GM12878 (cell line): ENCODE measurements around the gene TNFRSF8. TPM values are rescaled to one million over a fixed set of nuclear protein-coding genes. Genes with fewer than 3 reads are reported as not detected.

Experiments used
- CREM ChIP-seq: IDR thresholded peaks from 2 replicates; pipeline ENCODE4 v1.6.1; 2014; ENCODE audit warnings: antibody characterized with exemption, low read depth
- HCFC1 ChIP-seq: fragments of 150-350 bp; IDR thresholded peaks from 2 replicates; pipeline ENCODE4 v1.6.1; 2014; ENCODE audit warnings: low read length
- IKZF1 ChIP-seq: fragments of 450-650 bp; conservative IDR thresholded peaks from 2 replicates; pipeline ENCODE4 v1.6.1; 2017; ENCODE audit warnings: antibody characterized with exemption, mild to moderate bottlenecking
- KAT2A ChIP-seq: conservative IDR thresholded peaks from 2 replicates; pipeline ENCODE4 v1.6.1; 2011; ENCODE audit warnings: low read depth, low read length; ENCODE audit not compliant: control insufficient read depth
- NFYA ChIP-seq: IDR thresholded peaks from 2 replicates; pipeline ENCODE4 v1.6.1; 2011; ENCODE audit warnings: low read depth, mild to moderate bottlenecking, low read length, improper control_type of control experiment, borderline replicate concordance
- NFYB ChIP-seq: IDR thresholded peaks from 2 replicates; pipeline ENCODE4 v1.6.1; 2011; ENCODE audit warnings: low read depth, mild to moderate bottlenecking, low read length, improper control_type of control experiment, moderate library complexity; ENCODE audit not compliant: insufficient read depth
- POLR2AphosphoS2 ChIP-seq: IDR thresholded peaks from 2 replicates; pipeline ENCODE4 v1.6.1; 2011; ENCODE audit warnings: low read depth, mild to moderate bottlenecking, low read length, improper control_type of control experiment, moderate library complexity
- SUPT20H ChIP-seq: IDR thresholded peaks from 2 replicates; pipeline ENCODE4 v1.6.1; 2011; ENCODE audit warnings: low read depth, mild to moderate bottlenecking, low read length, moderate library complexity, borderline replicate concordance; ENCODE audit not compliant: control insufficient read depth
- TARDBP ChIP-seq: IDR thresholded peaks from 2 replicates; pipeline ENCODE4 v1.6.1; 2016; ENCODE audit warnings: borderline replicate concordance
- WRNIP1 ChIP-seq: IDR thresholded peaks from 2 replicates; pipeline ENCODE4 v1.6.1; 2011; ENCODE audit warnings: low read depth, low read length, improper control_type of control experiment, borderline replicate concordance
- polyA plus RNA-seq, 11 experiments: library from polyadenylated mRNA; depleted of rRNA in 4 of 11; unstranded in 6 of 11; stranded (reverse) in 5 of 11; fragments of >200 nt; fragmentation: Nextera tagmentation in 4 of 11; fragmentation: Illumina TruSeq in 1 of 11; extraction: Ambion mirVana in 4 of 11; extraction: Trizol in 1 of 11; gene quantifications; 1 replicate in 1 of 11; 2 replicates in 10 of 11; pipeline versions ENCODE4 v1.2.1 to v1.2.3, GENCODE V29; 2011 to 2016; ENCODE audit warnings: inconsistent platforms in 2 of 11, missing spikeins in 2 of 11, low read depth in 1 of 11
- total RNA-seq, 4 experiments: library from RNA; depleted of rRNA in 3 of 4; stranded (reverse); fragments of >200 nt in 3 of 4; fragmentation: Illumina TruSeq in 1 of 4; extraction: Trizol in 1 of 4; gene quantifications; 2 replicates each; pipeline versions ENCODE4 v1.2.1 to v1.2.3, GENCODE V29; 2013 to 2021
- TF ChIP-seq, protein P1 (sequence below): fragments of 450-650 bp; IDR thresholded peaks from 2 replicates; pipeline ENCODE4 v1.6.1; 2017; ENCODE audit warnings: antibody characterized with exemption, mild to moderate bottlenecking, moderate library complexity
- TF ChIP-seq, protein P2 (sequence below): IDR thresholded peaks from 2 replicates; pipeline ENCODE4 v1.6.1; 2011; ENCODE audit warnings: low read depth, low read length, improper control_type of control experiment, borderline replicate concordance
- TF ChIP-seq, protein P3 (sequence below): fragments of 450-650 bp; IDR thresholded peaks from 2 replicates; pipeline ENCODE4 v1.6.1; 2017; ENCODE audit warnings: mild to moderate bottlenecking, low read depth, inconsistent platforms; ENCODE audit not compliant: poor library complexity, severe bottlenecking
- TF ChIP-seq, protein P4 (sequence below): IDR thresholded peaks from 2 replicates; pipeline ENCODE4 v1.6.1; 2012; ENCODE audit warnings: improper control_type of control experiment, low read depth, low read length; ENCODE audit not compliant: insufficient replicate concordance
- TF ChIP-seq, protein P5 (sequence below): fragments of 450-650 bp; IDR thresholded peaks from 2 replicates; pipeline ENCODE4 v1.6.1; 2017; ENCODE audit warnings: mild to moderate bottlenecking

TNFRSF8 gene
- total and polyA plus RNA-seq, 10 of the 15 experiments (the other 5 are each of a cell fraction or from before 2014, with no cell fraction given): 9.8 to 114 (median 58.8) TPM

DNA sequence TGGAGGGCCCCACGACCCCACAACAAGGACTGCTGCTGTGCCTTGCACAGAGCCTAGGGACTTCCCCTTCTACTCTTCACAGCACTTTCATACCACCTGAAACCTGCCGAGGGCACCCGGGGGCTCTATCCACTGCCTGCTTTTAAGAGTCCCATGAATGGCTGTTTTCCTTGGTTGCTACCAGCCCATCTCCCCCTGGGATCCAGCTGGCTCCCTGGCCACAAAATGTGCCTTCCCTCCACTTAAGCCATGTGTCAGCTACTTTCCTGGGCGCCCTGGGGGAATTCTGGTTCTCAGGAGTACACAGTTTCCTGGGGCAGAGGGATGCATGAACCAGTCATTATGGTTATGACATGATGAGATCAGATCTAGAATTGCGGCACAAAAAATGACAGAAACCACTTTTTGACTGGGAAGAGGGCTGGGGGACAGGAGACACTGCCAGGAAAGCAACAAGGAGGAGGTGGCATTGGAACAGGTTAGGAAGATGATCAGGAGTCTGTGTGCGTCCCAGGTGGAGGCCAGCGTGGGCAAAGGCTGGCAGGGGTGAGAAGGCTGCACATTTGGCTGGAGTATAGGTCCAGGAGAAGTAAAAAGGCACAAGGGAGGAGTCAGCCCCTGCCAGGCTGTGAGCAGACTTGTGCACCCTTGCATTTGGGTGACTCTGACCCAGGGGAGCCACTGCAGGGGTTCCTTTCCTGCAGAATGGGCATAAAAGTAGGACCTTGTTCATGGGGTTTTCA, 3.2 kb upstream of the TNFRSF8 start (continued):
- TF ChIP-seq, protein P1, sequence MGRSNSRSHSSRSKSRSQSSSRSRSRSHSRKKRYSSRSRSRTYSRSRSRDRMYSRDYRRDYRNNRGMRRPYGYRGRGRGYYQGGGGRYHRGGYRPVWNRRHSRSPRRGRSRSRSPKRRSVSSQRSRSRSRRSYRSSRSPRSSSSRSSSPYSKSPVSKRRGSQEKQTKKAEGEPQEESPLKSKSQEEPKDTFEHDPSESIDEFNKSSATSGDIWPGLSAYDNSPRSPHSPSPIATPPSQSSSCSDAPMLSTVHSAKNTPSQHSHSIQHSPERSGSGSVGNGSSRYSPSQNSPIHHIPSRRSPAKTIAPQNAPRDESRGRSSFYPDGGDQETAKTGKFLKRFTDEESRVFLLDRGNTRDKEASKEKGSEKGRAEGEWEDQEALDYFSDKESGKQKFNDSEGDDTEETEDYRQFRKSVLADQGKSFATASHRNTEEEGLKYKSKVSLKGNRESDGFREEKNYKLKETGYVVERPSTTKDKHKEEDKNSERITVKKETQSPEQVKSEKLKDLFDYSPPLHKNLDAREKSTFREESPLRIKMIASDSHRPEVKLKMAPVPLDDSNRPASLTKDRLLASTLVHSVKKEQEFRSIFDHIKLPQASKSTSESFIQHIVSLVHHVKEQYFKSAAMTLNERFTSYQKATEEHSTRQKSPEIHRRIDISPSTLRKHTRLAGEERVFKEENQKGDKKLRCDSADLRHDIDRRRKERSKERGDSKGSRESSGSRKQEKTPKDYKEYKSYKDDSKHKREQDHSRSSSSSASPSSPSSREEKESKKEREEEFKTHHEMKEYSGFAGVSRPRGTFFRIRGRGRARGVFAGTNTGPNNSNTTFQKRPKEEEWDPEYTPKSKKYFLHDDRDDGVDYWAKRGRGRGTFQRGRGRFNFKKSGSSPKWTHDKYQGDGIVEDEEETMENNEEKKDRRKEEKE: no peak
- TF ChIP-seq, protein P2, sequence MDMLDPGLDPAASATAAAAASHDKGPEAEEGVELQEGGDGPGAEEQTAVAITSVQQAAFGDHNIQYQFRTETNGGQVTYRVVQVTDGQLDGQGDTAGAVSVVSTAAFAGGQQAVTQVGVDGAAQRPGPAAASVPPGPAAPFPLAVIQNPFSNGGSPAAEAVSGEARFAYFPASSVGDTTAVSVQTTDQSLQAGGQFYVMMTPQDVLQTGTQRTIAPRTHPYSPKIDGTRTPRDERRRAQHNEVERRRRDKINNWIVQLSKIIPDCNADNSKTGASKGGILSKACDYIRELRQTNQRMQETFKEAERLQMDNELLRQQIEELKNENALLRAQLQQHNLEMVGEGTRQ: no peak
- no peak for TF ChIP-seq NFYA
- peak; percentile 54; the same call in 1 of the 2 replicates for TF ChIP-seq CREM
- TF ChIP-seq NFYB: no peak
- TF ChIP-seq, protein P3, sequence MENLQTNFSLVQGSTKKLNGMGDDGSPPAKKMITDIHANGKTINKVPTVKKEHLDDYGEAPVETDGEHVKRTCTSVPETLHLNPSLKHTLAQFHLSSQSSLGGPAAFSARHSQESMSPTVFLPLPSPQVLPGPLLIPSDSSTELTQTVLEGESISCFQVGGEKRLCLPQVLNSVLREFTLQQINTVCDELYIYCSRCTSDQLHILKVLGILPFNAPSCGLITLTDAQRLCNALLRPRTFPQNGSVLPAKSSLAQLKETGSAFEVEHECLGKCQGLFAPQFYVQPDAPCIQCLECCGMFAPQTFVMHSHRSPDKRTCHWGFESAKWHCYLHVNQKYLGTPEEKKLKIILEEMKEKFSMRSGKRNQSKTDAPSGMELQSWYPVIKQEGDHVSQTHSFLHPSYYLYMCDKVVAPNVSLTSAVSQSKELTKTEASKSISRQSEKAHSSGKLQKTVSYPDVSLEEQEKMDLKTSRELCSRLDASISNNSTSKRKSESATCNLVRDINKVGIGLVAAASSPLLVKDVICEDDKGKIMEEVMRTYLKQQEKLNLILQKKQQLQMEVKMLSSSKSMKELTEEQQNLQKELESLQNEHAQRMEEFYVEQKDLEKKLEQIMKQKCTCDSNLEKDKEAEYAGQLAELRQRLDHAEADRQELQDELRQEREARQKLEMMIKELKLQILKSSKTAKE: peak; percentile 26
- TF ChIP-seq, protein P4, sequence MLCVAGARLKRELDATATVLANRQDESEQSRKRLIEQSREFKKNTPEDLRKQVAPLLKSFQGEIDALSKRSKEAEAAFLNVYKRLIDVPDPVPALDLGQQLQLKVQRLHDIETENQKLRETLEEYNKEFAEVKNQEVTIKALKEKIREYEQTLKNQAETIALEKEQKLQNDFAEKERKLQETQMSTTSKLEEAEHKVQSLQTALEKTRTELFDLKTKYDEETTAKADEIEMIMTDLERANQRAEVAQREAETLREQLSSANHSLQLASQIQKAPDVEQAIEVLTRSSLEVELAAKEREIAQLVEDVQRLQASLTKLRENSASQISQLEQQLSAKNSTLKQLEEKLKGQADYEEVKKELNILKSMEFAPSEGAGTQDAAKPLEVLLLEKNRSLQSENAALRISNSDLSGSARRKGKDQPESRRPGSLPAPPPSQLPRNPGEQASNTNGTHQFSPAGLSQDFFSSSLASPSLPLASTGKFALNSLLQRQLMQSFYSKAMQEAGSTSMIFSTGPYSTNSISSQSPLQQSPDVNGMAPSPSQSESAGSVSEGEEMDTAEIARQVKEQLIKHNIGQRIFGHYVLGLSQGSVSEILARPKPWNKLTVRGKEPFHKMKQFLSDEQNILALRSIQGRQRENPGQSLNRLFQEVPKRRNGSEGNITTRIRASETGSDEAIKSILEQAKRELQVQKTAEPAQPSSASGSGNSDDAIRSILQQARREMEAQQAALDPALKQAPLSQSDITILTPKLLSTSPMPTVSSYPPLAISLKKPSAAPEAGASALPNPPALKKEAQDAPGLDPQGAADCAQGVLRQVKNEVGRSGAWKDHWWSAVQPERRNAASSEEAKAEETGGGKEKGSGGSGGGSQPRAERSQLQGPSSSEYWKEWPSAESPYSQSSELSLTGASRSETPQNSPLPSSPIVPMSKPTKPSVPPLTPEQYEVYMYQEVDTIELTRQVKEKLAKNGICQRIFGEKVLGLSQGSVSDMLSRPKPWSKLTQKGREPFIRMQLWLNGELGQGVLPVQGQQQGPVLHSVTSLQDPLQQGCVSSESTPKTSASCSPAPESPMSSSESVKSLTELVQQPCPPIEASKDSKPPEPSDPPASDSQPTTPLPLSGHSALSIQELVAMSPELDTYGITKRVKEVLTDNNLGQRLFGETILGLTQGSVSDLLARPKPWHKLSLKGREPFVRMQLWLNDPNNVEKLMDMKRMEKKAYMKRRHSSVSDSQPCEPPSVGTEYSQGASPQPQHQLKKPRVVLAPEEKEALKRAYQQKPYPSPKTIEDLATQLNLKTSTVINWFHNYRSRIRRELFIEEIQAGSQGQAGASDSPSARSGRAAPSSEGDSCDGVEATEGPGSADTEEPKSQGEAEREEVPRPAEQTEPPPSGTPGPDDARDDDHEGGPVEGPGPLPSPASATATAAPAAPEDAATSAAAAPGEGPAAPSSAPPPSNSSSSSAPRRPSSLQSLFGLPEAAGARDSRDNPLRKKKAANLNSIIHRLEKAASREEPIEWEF: peak; percentile 52
- TF ChIP-seq, protein P5, sequence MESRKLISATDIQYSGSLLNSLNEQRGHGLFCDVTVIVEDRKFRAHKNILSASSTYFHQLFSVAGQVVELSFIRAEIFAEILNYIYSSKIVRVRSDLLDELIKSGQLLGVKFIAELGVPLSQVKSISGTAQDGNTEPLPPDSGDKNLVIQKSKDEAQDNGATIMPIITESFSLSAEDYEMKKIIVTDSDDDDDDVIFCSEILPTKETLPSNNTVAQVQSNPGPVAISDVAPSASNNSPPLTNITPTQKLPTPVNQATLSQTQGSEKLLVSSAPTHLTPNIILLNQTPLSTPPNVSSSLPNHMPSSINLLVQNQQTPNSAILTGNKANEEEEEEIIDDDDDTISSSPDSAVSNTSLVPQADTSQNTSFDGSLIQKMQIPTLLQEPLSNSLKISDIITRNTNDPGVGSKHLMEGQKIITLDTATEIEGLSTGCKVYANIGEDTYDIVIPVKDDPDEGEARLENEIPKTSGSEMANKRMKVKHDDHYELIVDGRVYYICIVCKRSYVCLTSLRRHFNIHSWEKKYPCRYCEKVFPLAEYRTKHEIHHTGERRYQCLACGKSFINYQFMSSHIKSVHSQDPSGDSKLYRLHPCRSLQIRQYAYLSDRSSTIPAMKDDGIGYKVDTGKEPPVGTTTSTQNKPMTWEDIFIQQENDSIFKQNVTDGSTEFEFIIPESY: no peak
- TF ChIP-seq KAT2A: no peak
- no peak for TF ChIP-seq HCFC1
- TF ChIP-seq POLR2AphosphoS2: no peak
- peak; percentile 37; the same call in 1 of the 2 replicates for TF ChIP-seq TARDBP
- no peak for TF ChIP-seq WRNIP1
- peak; percentile 94 for TF ChIP-seq IKZF1
- TF ChIP-seq SUPT20H: no peak
